CD4-positive, CD25-positive, alpha-beta regulatory T cell (primary cell): ENCODE data around the gene BSDC1. TPM values are rescaled to one million over a fixed set of nuclear protein-coding genes. Genes with fewer than 3 reads are reported as not detected.

ENCODE experiments used
- ATAC-seq, 2 donors: fragments of 150-1000 bp; cut with Tn5 transposase; one replicate each; pipeline ENCODE4 v1.10.0; 2021; ENCODE audit warnings: low read depth in 2 of 2, moderate number of reproducible peaks in 2 of 2, moderate library complexity in 1 of 2
- DNase-seq, 3 donors: peaks; one replicate each; pipeline versions ENCODE4 v3.0.0 to v3.0.0-alpha.2; 2012 to 2022; ENCODE audit warnings: mixed read lengths in 1 of 3
- H3K27ac ChIP-seq: one replicate; pipeline ENCODE4 v1.7.0; 2013; ENCODE audit warnings: mild to moderate bottlenecking, low read length; ENCODE audit not compliant: insufficient read depth, poor library complexity, severe bottlenecking
- H3K27me3 ChIP-seq: one replicate; pipeline ENCODE4 v1.7.0; 2013; ENCODE audit warnings: low read length; ENCODE audit not compliant: control insufficient read depth, insufficient read depth
- H3K36me3 ChIP-seq: one replicate; pipeline ENCODE4 v1.7.0; 2013; ENCODE audit warnings: mild to moderate bottlenecking, low read length, moderate library complexity; ENCODE audit not compliant: control insufficient read depth, insufficient read depth
- H3K4me1 ChIP-seq: 2 replicates; pipeline ENCODE4 v1.7.0; 2013; ENCODE audit warnings: mild to moderate bottlenecking, low read length; ENCODE audit not compliant: insufficient read depth, control insufficient read depth, poor library complexity, severe bottlenecking
- H3K4me3 ChIP-seq: one replicate; pipeline ENCODE4 v1.7.0; 2013; ENCODE audit warnings: low read depth, mild to moderate bottlenecking, low read length, moderate library complexity
- H3K9me3 ChIP-seq, 2 experiments: 1 replicate in 1 of 2; 2 replicates in 1 of 2; pipeline ENCODE4 v1.7.0; 2013; ENCODE audit warnings: low read length in 2 of 2, mild to moderate bottlenecking in 1 of 2, moderate library complexity in 1 of 2; ENCODE audit not compliant: control insufficient read depth in 2 of 2
- H3K27ac Mint-ChIP-seq, 3 donors: one replicate each; pipeline ENCODE4 v1.8.0; 2020 to 2022; ENCODE audit warnings: mild to moderate bottlenecking in 3 of 3, mixed read lengths in 3 of 3, moderate library complexity in 2 of 3
- H3K27me3 Mint-ChIP-seq: one replicate; pipeline ENCODE4 v1.8.0; 2022; ENCODE audit warnings: mild to moderate bottlenecking, mixed read lengths
- H3K36me3 Mint-ChIP-seq: one replicate; pipeline ENCODE4 v1.8.0; 2020; ENCODE audit warnings: mixed read lengths
- H3K4me1 Mint-ChIP-seq, 4 donors: one replicate each; pipeline ENCODE4 v1.8.0; 2020 to 2022; ENCODE audit warnings: mixed read lengths in 4 of 4, mild to moderate bottlenecking in 1 of 4
- H3K4me3 Mint-ChIP-seq, 4 donors: one replicate each; pipeline ENCODE4 v1.8.0; 2020 to 2022; ENCODE audit warnings: mild to moderate bottlenecking in 4 of 4, mixed read lengths in 4 of 4, moderate library complexity in 3 of 4
- H3K9me3 Mint-ChIP-seq, 7 donors: one replicate each; pipeline ENCODE4 v1.8.0; 2020 to 2022; ENCODE audit warnings: mixed read lengths in 7 of 7, mild to moderate bottlenecking in 3 of 7, moderate library complexity in 2 of 7
- polyA plus RNA-seq, 4 donors: library from polyadenylated mRNA; unstranded; fragments of 300-500 nt; fragmentation: Illumina TruSeq; gene quantifications; one replicate each; pipeline ENCODE4 v1.2.3, GENCODE V29; 2021
- total RNA-seq: library from RNA; stranded (reverse); gene quantifications from one replicate; pipeline ENCODE4 v1.2.3, GENCODE V29; 2022

BSDC1 gene
- total and polyA plus RNA-seq, 5 donors from 2014 or later: 27.3 to 198 (median 40.6) TPM

- H3K36me3 Mint-ChIP-seq: peaks cover 30% of the 10 kb centered on the region
- Histone ChIP-seq H3K4me1 (peaks cover 28% of the 10 kb centered on the region), H3K36me3 (peaks cover 58% of the 10 kb centered on the region), H3K27ac (peak overlapping the region; percentile 5), H3K9me3 (no peaks in the 10 kb centered on the region), H3K4me3 (no peak overlapping the region), H3K27me3 (no peaks in the 10 kb centered on the region)
- H3K4me3 Mint-ChIP-seq: no peak overlapping the region
- DNase-seq: no peak
- H3K27ac Mint-ChIP-seq: peak overlapping the region in 1 of 3 donors; percentile 71
- H3K9me3 Mint-ChIP-seq: no peaks in the 10 kb centered on the region
- ATAC-seq: no peak
- H3K27me3 Mint-ChIP-seq: peaks cover 5% of the 10 kb centered on the region
- H3K4me1 Mint-ChIP-seq: peaks cover 0 to 30% (median 19%) of the 10 kb centered on the region in 4 donors
Measured at GRCh38 chr1:32332290-32333079, 61.8 kb downstream of the BSDC1 start.

- Histone ChIP-seq H3K4me3 (no peak overlapping the region), H3K9me3 (no peaks in the 10 kb centered on the region), H3K27ac (no peak overlapping the region), H3K4me1 (peaks cover 19% of the 10 kb centered on the region), H3K36me3 (peaks cover 66% of the 10 kb centered on the region), H3K27me3 (no peaks in the 10 kb centered on the region)
- Mint-ChIP-seq H3K36me3 (peaks cover 30% of the 10 kb centered on the region), H3K27me3 (peaks cover 5% of the 10 kb centered on the region), H3K4me3 (peak overlapping the region in 1 of 4 donors; percentile 39), H3K27ac (peak overlapping the region in 1 of 3 donors; percentile 19), H3K4me1 (peaks cover 0 to 22% (median 16%) of the 10 kb centered on the region in 4 donors), H3K9me3 (no peaks in the 10 kb centered on the region)
- no peak for DNase-seq
- no peak for ATAC-seq
Measured at GRCh38 chr1:32331549-32331948, 62.7 kb downstream of the BSDC1 start.

- no peak for DNase-seq
- no peak for ATAC-seq
- H3K36me3 ChIP-seq: peaks cover 70% of the 10 kb centered on the region
- Mint-ChIP-seq H3K9me3 (no peaks in the 10 kb centered on the region), H3K4me3 (no peak overlapping the region), H3K4me1 (peaks cover 0 to 22% (median 16%) of the 10 kb centered on the region in 4 donors), H3K36me3 (peaks cover 30% of the 10 kb centered on the region), H3K27ac (peak overlapping the region in 2 of 3 donors; percentile 19 to 29), H3K27me3 (peaks cover 5% of the 10 kb centered on the region)
- no peak overlapping the region for H3K4me3 ChIP-seq
- no peaks in the 10 kb centered on the region for H3K27me3 ChIP-seq
- no peaks in the 10 kb centered on the region for H3K9me3 ChIP-seq
- H3K4me1 ChIP-seq: peaks cover 14% of the 10 kb centered on the region
- H3K27ac ChIP-seq: no peak overlapping the region
Measured at GRCh38 chr1:32330558-32331151, 63.6 kb downstream of the BSDC1 start.

- Histone ChIP-seq H3K36me3 (peaks cover 76% of the 10 kb centered on the region), H3K4me1 (peaks cover 9% of the 10 kb centered on the region), H3K4me3 (no peak overlapping the region), H3K27ac (no peak overlapping the region), H3K27me3 (no peaks in the 10 kb centered on the region), H3K9me3 (no peaks in the 10 kb centered on the region)
- H3K27me3 Mint-ChIP-seq: peaks cover 3% of the 10 kb centered on the region
- H3K9me3 Mint-ChIP-seq: no peaks in the 10 kb centered on the region
- DNase-seq: no peak
- peak overlapping the region; percentile 75 to 94 (median 91) for H3K27ac Mint-ChIP-seq
- H3K36me3 Mint-ChIP-seq: peaks cover 37% of the 10 kb centered on the region
- no peak for ATAC-seq
- peak overlapping the region in 1 of 4 donors; percentile 38 for H3K4me3 Mint-ChIP-seq
- H3K4me1 Mint-ChIP-seq: peaks cover 0 to 27% (median 21%) of the 10 kb centered on the region in 4 donors
Measured at GRCh38 chr1:32329931-32330466, 64.2 kb downstream of the BSDC1 start.

- no peak overlapping the region for H3K27ac Mint-ChIP-seq
- H3K4me3 Mint-ChIP-seq: no peak overlapping the region
- ATAC-seq (no peak), DNase-seq (no peak)
- peaks cover 41% of the 10 kb centered on the region for H3K36me3 Mint-ChIP-seq
- Histone ChIP-seq H3K36me3 (peaks cover 71% of the 10 kb centered on the region), H3K4me1 (peaks cover 16% of the 10 kb centered on the region), H3K9me3 (no peaks in the 10 kb centered on the region), H3K4me3 (no peak overlapping the region), H3K27me3 (no peaks in the 10 kb centered on the region), H3K27ac (no peak overlapping the region)
- no peaks in the 10 kb centered on the region for H3K9me3 Mint-ChIP-seq
- no peaks in the 10 kb centered on the region for H3K27me3 Mint-ChIP-seq
- H3K4me1 Mint-ChIP-seq: peaks cover 0 to 35% (median 21%) of the 10 kb centered on the region in 4 donors
Measured at GRCh38 chr1:32327204-32327603, 67.0 kb downstream of the BSDC1 start.

GRCh38 chr1:32321712-32322291, 72.4 kb downstream of the BSDC1 start:
- Histone ChIP-seq H3K36me3 (peaks cover 37% of the 10 kb centered on the region), H3K4me3 (peak overlapping the region; percentile 68), H3K9me3 (no peaks in the 10 kb centered on the region), H3K27ac (peak overlapping the region; percentile 62), H3K4me1 (peaks cover 36% of the 10 kb centered on the region), H3K27me3 (no peaks in the 10 kb centered on the region)
- peak overlapping the region; percentile 63 to 86 (median 80) for H3K4me3 Mint-ChIP-seq
- peaks cover 7 to 50% (median 30%) of the 10 kb centered on the region in 4 donors for H3K4me1 Mint-ChIP-seq
- no peaks in the 10 kb centered on the region for H3K27me3 Mint-ChIP-seq
- peaks cover 17% of the 10 kb centered on the region for H3K36me3 Mint-ChIP-seq
- DNase-seq (peak in 2 of 3 donors; percentile 37 to 67), ATAC-seq (peak; percentile 77 to 85)
- peak overlapping the region; percentile 90 to 99 (median 94) for H3K27ac Mint-ChIP-seq
- H3K9me3 Mint-ChIP-seq: no peaks in the 10 kb centered on the region

GRCh38 chr1:32318127-32318869, 75.9 kb downstream of the BSDC1 start:
- DNase-seq (no peak), ATAC-seq (no peak)
- Mint-ChIP-seq H3K27me3 (no peaks in the 10 kb centered on the region), H3K27ac (peak overlapping the region in 2 of 3 donors; percentile 38 to 51), H3K9me3 (no peaks in the 10 kb centered on the region), H3K4me3 (no peak overlapping the region), H3K36me3 (peaks cover 21% of the 10 kb centered on the region), H3K4me1 (peaks cover 14 to 45% (median 27%) of the 10 kb centered on the region in 4 donors)
- peaks cover 33% of the 10 kb centered on the region for H3K36me3 ChIP-seq
- H3K27me3 ChIP-seq: no peaks in the 10 kb centered on the region
- no peaks in the 10 kb centered on the region for H3K9me3 ChIP-seq
- no peak overlapping the region for H3K27ac ChIP-seq
- no peak overlapping the region for H3K4me3 ChIP-seq
- peaks cover 30% of the 10 kb centered on the region for H3K4me1 ChIP-seq
